ENCODE data around the gene CA12. TPM values are rescaled to one million over a fixed set of nuclear protein-coding genes. Genes with fewer than 3 reads are reported as not detected.

CA12 gene
- total and polyA plus RNA-seq, 9 of the 15 experiments (the other 6 are each of a cell fraction or from before 2014, with no cell fraction given), result 0.01 to 0.78 (median 0.15) TPM; not detected in 1

DNA sequence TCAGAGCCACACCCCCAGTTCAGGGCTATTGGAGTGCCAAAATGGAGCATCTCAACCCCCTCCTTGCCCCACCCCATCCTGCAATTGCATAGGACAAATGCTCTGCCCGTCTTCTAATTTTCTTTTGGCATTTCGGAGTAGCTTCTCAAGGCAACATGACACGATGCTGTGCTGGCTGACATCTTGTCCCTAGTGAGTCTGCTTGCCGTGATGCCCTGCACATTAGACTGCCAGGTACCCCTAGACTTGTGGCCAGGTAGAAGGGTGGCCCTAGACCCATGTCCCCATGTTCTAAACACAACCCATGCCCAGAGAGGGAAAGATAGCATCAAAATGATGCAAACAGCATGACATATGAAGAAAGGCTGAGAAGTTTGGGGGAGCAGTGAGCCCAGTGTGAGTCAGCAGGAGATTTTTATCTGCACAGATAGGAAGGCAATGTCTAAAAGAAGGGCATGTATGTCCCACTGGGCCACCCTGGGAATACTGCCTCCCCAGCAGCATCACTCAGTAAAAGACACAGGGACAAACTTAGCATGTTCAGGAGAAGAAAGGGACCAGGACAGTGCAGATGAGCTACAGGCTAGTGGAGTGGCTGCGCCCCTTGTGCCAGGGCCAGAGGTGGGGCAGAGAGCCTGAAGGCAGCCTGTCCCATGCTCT lies 36.8 kb downstream of the CA12 start (continued):
- TF ChIP-seq, protein P1, sequence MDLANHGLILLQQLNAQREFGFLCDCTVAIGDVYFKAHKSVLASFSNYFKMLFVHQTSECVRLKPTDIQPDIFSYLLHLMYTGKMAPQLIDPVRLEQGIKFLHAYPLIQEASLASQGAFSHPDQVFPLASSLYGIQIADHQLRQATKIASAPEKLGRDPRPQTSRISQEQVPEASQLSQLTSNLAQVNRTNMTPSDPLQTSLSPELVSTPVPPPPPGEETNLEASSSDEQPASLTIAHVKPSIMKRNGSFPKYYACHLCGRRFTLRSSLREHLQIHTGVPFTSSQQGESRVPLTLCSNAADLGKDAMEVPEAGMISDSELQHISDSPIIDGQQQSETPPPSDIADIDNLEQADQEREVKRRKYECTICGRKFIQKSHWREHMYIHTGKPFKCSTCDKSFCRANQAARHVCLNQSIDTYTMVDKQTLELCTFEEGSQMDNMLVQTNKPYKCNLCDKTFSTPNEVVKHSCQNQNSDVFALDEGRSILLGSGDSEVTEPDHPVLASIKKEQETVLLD (IDR thresholded peaks at IDR 0.05), result no peak
- TF ChIP-seq STAG1 (CRISPR knock-in tag; IDR thresholded peaks at IDR 0.05; ENCODE audit: borderline replicate concordance) (no peak), ZNF785 (CRISPR knock-in tag; IDR thresholded peaks at IDR 0.05) (no peak), RBM22 (IDR thresholded peaks at IDR 0.05; ENCODE audit: low read depth, low read length, poor library complexity, severe bottlenecking) (no peak), L3MBTL2 (IDR thresholded peaks at IDR 0.05) (peak; percentile 64), SP1 (CRISPR knock-in tag; IDR thresholded peaks at IDR 0.05) (no peak), KLF6 (CRISPR knock-in tag; IDR thresholded peaks at IDR 0.05; ENCODE audit: borderline replicate concordance) (peak; percentile 87; the same call in 1 of the 2 replicates), ERF (CRISPR knock-in tag; IDR thresholded peaks at IDR 0.05) (peak; percentile 70; the same call in 1 of the 2 replicates), KLF1 (tag; IDR thresholded peaks at IDR 0.05) (no peak), SNIP1 (IDR thresholded peaks at IDR 0.05; ENCODE audit: low read depth) (no peak), SMARCC2 (IDR thresholded peaks at IDR 0.05; ENCODE audit: low read depth) (peak; percentile 84; the same call in 1 of the 2 replicates), HMG20B (CRISPR knock-in tag; IDR thresholded peaks at IDR 0.05) (no peak), KAT7 (CRISPR knock-in tag; IDR thresholded peaks at IDR 0.05; ENCODE audit: borderline replicate concordance) (no peak), ZNF184 (CRISPR knock-in tag; IDR thresholded peaks at IDR 0.05) (no peak), MBD2 (IDR thresholded peaks at IDR 0.05; ENCODE audit: borderline replicate concordance, low read depth) (no peak), ELF1 (tag; IDR thresholded peaks at IDR 0.05) (no peak), CEBPB (tag; IDR thresholded peaks at IDR 0.05) (peak; percentile 90), ZFP36 (IDR thresholded peaks at IDR 0.05; ENCODE audit: low read depth, low read length, partially characterized antibody) (no peak), ZFP30 (CRISPR knock-in tag; IDR thresholded peaks at IDR 0.05; ENCODE audit: borderline replicate concordance) (no peak)
- TF ChIP-seq, protein P2, sequence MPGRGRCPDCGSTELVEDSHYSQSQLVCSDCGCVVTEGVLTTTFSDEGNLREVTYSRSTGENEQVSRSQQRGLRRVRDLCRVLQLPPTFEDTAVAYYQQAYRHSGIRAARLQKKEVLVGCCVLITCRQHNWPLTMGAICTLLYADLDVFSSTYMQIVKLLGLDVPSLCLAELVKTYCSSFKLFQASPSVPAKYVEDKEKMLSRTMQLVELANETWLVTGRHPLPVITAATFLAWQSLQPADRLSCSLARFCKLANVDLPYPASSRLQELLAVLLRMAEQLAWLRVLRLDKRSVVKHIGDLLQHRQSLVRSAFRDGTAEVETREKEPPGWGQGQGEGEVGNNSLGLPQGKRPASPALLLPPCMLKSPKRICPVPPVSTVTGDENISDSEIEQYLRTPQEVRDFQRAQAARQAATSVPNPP (IDR thresholded peaks at IDR 0.05; ENCODE audit: borderline replicate concordance, insufficient read depth, insufficient read length), result no peak
- TF ChIP-seq, protein P3, sequence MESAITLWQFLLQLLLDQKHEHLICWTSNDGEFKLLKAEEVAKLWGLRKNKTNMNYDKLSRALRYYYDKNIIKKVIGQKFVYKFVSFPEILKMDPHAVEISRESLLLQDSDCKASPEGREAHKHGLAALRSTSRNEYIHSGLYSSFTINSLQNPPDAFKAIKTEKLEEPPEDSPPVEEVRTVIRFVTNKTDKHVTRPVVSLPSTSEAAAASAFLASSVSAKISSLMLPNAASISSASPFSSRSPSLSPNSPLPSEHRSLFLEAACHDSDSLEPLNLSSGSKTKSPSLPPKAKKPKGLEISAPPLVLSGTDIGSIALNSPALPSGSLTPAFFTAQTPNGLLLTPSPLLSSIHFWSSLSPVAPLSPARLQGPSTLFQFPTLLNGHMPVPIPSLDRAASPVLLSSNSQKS (CRISPR knock-in tag; IDR thresholded peaks at IDR 0.05), result no peak
- TF ChIP-seq, protein P4, sequence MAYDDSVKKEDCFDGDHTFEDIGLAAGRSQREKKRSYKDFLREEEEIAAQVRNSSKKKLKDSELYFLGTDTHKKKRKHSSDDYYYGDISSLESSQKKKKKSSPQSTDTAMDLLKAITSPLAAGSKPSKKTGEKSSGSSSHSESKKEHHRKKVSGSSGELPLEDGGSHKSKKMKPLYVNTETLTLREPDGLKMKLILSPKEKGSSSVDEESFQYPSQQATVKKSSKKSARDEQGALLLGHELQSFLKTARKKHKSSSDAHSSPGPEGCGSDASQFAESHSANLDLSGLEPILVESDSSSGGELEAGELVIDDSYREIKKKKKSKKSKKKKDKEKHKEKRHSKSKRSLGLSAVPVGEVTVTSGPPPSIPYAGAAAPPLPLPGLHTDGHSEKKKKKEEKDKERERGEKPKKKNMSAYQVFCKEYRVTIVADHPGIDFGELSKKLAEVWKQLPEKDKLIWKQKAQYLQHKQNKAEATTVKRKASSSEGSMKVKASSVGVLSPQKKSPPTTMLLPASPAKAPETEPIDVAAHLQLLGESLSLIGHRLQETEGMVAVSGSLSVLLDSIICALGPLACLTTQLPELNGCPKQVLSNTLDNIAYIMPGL (CRISPR knock-in tag; IDR thresholded peaks at IDR 0.05), result no peak
- TF ChIP-seq, protein P5, sequence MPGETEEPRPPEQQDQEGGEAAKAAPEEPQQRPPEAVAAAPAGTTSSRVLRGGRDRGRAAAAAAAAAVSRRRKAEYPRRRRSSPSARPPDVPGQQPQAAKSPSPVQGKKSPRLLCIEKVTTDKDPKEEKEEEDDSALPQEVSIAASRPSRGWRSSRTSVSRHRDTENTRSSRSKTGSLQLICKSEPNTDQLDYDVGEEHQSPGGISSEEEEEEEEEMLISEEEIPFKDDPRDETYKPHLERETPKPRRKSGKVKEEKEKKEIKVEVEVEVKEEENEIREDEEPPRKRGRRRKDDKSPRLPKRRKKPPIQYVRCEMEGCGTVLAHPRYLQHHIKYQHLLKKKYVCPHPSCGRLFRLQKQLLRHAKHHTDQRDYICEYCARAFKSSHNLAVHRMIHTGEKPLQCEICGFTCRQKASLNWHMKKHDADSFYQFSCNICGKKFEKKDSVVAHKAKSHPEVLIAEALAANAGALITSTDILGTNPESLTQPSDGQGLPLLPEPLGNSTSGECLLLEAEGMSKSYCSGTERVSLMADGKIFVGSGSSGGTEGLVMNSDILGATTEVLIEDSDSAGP (CRISPR knock-in tag; IDR thresholded peaks at IDR 0.05), result no peak
